Pulmonary artery endothelial cell (primary cell): ENCODE measurements around the gene MCCC1. TPM values are rescaled to one million over a fixed set of nuclear protein-coding genes. Genes with fewer than 3 reads are reported as not detected.
A peak's percentile ranks its signal among the peaks of the same experiment; 100 is the strongest.
"Not testable (repeated sequence)": the region's sequence is repeated elsewhere in the genome, so short reads cannot be mapped to it uniquely, and the experiment has no call there.

Experiments used
- DNase-seq: peaks from one replicate; pipeline ENCODE4 v3.0.0-alpha.2; 2011; ENCODE audit warnings: low read depth, low spot score
- total RNA-seq: library from RNA; depleted of rRNA; stranded (reverse); fragments of >200 nt; gene quantifications from 2 replicates; pipeline ENCODE4 v1.2.3, GENCODE V29; 2014

MCCC1 gene
- total RNA-seq, result 21.0 and 31.7 TPM in 2 replicates

- peak; percentile 98 for DNase-seq
These were observed at the start of gene MCCC1 for GRCh38 chr3:183099026-183099837. MCCC1 (minus strand) TSS chr3:183099496; CDS start chr3:183099440, 56 bp downstream.

- no peak for DNase-seq
These were observed 48.8 kb upstream of the MCCC1 start for GRCh38 chr3:183148056-183148455.

- no peak for DNase-seq
These were observed 45.1 kb upstream of the MCCC1 start for GRCh38 chr3:183144363-183144762.

- no peak for DNase-seq
These were observed 42.9 kb upstream of the MCCC1 start for GRCh38 chr3:183142199-183142598.

- DNase-seq, result no peak
These were observed 35.5 kb upstream of the MCCC1 start for GRCh38 chr3:183134844-183135243.

- DNase-seq, result no peak
These were observed 33.1 kb upstream of the MCCC1 start for GRCh38 chr3:183132409-183132808.

- DNase-seq, result peak; percentile 89
These were observed 32.4 kb upstream of the MCCC1 start for GRCh38 chr3:183131735-183132134.

- no peak for DNase-seq
These were observed 32.0 kb upstream of the MCCC1 start for GRCh38 chr3:183131186-183131725.

- no peak for DNase-seq
These were observed 29.9 kb upstream of the MCCC1 start for GRCh38 chr3:183129243-183129642.

- no peak for DNase-seq
These were observed 29.4 kb upstream of the MCCC1 start for GRCh38 chr3:183128709-183129108.

GRCh38 chr3:183123891-183124290 lies 24.6 kb upstream of the MCCC1 start:
- peak; percentile 27 for DNase-seq

GRCh38 chr3:183122257-183122932 lies 23.1 kb upstream of the MCCC1 start:
- peak; percentile 85 for DNase-seq

GRCh38 chr3:183120538-183121215 lies 21.4 kb upstream of the MCCC1 start:
- no peak for DNase-seq

GRCh38 chr3:183117056-183117455 lies 17.8 kb upstream of the MCCC1 start:
- DNase-seq, result no peak

GRCh38 chr3:183116025-183116614 lies 16.8 kb upstream of the MCCC1 start:
- no peak for DNase-seq

- no peak for DNase-seq
These were observed 15.3 kb upstream of the MCCC1 start for GRCh38 chr3:183114384-183115178.

GRCh38 chr3:183109847-183110246 lies 10.6 kb upstream of the MCCC1 start:
- DNase-seq, result not testable (repeated sequence)

- no peak for DNase-seq
These were observed 9.2 kb upstream of the MCCC1 start for GRCh38 chr3:183108470-183108869.

GRCh38 chr3:183108001-183108449 lies 8.7 kb upstream of the MCCC1 start:
- DNase-seq, result no peak

GRCh38 chr3:183107372-183107771 lies 8.1 kb upstream of the MCCC1 start:
- DNase-seq, result not testable (repeated sequence)

GRCh38 chr3:183106635-183107034 lies 7.3 kb upstream of the MCCC1 start:
- DNase-seq, result no peak
